ENCODE measurements around the gene MIA.

GRCh38 chr19:40735013-40735771 lies 40.1 kb upstream of the MIA start:
- no peak for TF ChIP-seq CTCF (IDR thresholded peaks at IDR 0.05)
- TF ChIP-seq EZH2 (IDR thresholded peaks at IDR 0.05; ENCODE audit: borderline replicate concordance, insufficient read depth, low read depth, low read length, poor library complexity, severe bottlenecking), result no peak
